Spleen (tissue), 7 donors: ENCODE measurements around the gene ADAMTS1.

ENCODE experiments used
- POLR2AphosphoS5 ChIP-seq, 3 donors: sonication (generic); formaldehyde crosslinking; IDR thresholded peaks; one replicate each; pipeline ENCODE4 v1.5.1; 2017; ENCODE audit warnings: antibody characterized with exemption in 3 of 3
- TF ChIP-seq, protein P1 (sequence below), 11 experiments: fragments of 200-600 bp in 7 of 11; fragments of 450-650 bp in 4 of 11; sonication (generic) in 4 of 11; IDR thresholded peaks in 8 of 11; conservative IDR thresholded peaks in 3 of 11; 1 replicate in 7 of 11; 2 replicates in 4 of 11; pipeline versions ENCODE4 v1.4.0 to v1.8.0; 2016 to 2021; ENCODE audit warnings: antibody characterized with exemption in 11 of 11, inconsistent platforms in 4 of 11, mild to moderate bottlenecking in 1 of 11
- donor health status: DM: no; HTN: no; CAD: no; lungs with moderate emphysema.
- donor health status: DM: no; HTN: no; CAD: no.
- donor health status: DM: no; HTN: no; CAD: no.

DNA sequence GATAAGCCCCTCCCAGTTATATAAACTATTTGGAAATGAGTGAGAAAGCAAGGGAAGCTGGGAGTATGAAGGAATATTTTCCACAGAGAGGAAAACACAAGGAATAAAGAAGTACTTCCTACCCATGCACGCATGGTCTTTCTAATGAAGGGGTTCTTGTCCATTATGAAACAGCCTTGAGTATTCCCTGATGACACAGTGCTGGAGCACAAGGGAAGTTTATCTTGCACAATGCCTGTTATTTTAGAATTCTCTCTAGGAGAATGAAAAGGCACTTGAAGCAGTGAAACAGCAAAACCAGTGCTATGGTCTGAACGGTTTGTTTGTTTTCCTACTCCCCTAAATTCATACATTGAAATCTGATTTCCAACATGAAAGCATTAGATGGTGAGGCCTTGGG, 38.6 kb upstream of the ADAMTS1 start:
- TF ChIP-seq, protein P1, sequence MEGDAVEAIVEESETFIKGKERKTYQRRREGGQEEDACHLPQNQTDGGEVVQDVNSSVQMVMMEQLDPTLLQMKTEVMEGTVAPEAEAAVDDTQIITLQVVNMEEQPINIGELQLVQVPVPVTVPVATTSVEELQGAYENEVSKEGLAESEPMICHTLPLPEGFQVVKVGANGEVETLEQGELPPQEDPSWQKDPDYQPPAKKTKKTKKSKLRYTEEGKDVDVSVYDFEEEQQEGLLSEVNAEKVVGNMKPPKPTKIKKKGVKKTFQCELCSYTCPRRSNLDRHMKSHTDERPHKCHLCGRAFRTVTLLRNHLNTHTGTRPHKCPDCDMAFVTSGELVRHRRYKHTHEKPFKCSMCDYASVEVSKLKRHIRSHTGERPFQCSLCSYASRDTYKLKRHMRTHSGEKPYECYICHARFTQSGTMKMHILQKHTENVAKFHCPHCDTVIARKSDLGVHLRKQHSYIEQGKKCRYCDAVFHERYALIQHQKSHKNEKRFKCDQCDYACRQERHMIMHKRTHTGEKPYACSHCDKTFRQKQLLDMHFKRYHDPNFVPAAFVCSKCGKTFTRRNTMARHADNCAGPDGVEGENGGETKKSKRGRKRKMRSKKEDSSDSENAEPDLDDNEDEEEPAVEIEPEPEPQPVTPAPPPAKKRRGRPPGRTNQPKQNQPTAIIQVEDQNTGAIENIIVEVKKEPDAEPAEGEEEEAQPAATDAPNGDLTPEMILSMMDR (IDR thresholded peaks at IDR 0.05 in 8 of 11, conservative IDR thresholded peaks at IDR 0.05 in 3 of 11) = no peak
- no peak for TF ChIP-seq POLR2AphosphoS5 (IDR thresholded peaks at IDR 0.05)
